Measurements from ENCODE around the gene TNFRSF14. TPM values are rescaled to one million over a fixed set of nuclear protein-coding genes. Genes with fewer than 3 reads are reported as not detected.

The TNFRSF14 gene
- total and polyA plus RNA-seq, 2 experiments from 2014 or later = 7.8 to 13.3 TPM

DNA sequence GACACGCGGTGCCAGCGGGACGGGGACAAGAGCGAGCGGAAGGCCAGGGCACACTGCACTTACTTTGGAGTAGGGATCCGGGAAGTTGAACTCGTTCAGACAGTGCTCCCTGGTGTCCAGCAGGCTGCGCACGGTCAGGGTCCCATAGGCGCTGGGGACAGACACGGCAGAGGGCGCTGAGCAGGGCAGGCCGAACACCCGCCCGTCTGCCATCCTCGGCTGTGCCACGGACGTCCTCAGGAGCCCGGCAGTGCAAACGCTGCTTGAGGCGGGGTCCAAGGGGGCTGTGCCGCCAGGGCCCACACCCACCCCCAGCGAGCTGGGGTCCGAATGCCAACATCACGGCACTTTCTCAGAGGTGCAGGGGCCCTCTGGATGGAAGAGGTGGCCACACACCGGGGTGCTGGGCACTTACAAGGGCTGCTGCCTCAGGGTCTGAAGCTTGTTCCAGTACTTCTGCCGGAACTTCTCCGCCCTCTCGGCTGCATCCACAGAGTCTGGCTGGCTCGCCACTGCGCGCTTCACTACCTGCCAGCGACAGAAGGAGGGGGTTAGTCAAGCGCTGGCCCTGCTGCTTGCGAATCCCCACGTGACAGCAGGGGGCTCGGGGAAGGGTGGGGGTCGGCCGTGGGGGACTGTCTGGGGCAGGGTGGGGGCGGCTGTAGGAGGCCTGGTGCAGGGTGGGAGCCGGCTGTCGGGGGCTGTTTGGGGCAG, 42.1 kb upstream of the TNFRSF14 start:
- Histone ChIP-seq H3K9me3 (ENCODE audit: low read depth) (no peaks in the 10 kb centered on the region), H3K27ac (no peak overlapping the region), H3K4me3 (no peak overlapping the region), H3F3A (ENCODE audit: insufficient read depth) (no peaks in the 10 kb centered on the region), H3K9me2 (ENCODE audit: insufficient read depth) (no peaks in the 10 kb centered on the region), H3K36me3 (ENCODE audit: low read depth) (no peaks in the 10 kb centered on the region; the same call in 1 of the 2 replicates), H3K9ac (no peak overlapping the region), H2AFZ (no peak overlapping the region), H3K4me2 (ENCODE audit: unreplicated experiment) (no peak overlapping the region), H3K27me3 (replicated peaks; ENCODE audit: insufficient read depth) (no peaks in the 10 kb centered on the region), H3K4me1 (ENCODE audit: insufficient read depth) (no peaks in the 10 kb centered on the region), H3K79me2 (ENCODE audit: insufficient read depth) (no peaks in the 10 kb centered on the region), H4K20me1 (ENCODE audit: insufficient read depth) (no peaks in the 10 kb centered on the region)
- 92 to 95% methylated on average over 41 to 43 of the region's 43 CpGs for WGBS, 2 experiments (ENCODE audit: low coverage in 1 of 2, low lambda C conversion rate in 2 of 2, missing lambda C conversion rate in 2 of 2)
- in situ Hi-C loops (cut with MboI) = loop anchor here (25.0 kb wide), 1 partner anchor 327 kb away; the partner anchor contains the start of gene FAAP20
- TF ChIP-seq EZH2 (IDR thresholded peaks at IDR 0.05; ENCODE audit: insufficient read depth, poor library complexity, severe bottlenecking) (no peak), EZH2phosphoT487 (IDR thresholded peaks at IDR 0.05; ENCODE audit: insufficient read depth, low read depth) (no peak)
- no peak for DNase-seq

DNA sequence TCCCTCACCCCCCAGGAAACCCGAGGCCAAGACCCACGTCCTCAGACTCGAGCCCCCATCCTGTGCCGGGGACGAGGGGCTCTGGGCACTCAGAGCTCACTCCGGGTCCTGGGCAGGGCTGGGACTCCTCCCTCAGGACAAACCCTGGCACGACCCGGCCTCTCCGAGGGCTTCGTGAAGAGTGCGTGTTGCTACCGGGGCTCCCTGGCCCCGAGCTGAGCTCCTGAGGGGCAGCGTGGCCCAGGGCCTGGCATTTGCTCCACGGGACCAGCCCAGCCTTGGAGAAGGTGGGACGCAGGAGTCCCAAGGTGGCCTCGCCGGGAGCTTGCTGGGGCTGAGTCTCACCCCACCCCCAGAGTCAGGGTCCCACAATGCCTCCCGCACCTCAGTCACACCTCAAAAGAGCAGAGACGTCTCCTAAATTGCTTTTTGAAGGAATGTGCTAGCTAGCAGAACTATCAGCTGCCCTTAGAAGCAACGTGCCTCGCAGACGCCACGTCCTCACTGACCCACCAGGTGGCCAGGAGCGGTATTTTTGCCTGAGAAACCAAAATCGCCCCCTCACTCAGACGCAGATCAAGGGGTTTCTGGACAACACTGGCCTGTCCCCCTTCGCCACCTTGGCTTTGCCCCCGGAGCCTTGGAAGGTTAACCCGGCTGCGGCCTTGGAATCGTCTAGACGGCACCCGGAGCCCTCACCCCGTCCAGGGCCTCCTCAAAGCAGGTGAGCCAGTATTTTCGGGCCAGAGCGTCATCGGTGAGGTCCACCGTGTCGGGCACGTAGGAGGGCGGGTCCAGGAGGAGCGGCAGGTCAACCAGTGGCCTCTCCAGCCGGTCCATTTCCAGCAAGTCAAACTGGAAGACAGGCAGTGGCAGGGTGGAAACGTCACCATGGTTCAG, 41.1 kb upstream of the TNFRSF14 start:
- no peak overlapping the region for H2AFZ ChIP-seq
- no peak overlapping the region for H3K9ac ChIP-seq
- no peak overlapping the region for H3K4me3 ChIP-seq
- DNase-seq = no peak
- no peaks in the 10 kb centered on the region for H3F3A ChIP-seq (ENCODE audit: insufficient read depth)
- WGBS, 2 experiments (ENCODE audit: low coverage in 1 of 2, low lambda C conversion rate in 2 of 2, missing lambda C conversion rate in 2 of 2) = 95 to 96% methylated on average over 38 to 45 of the region's 45 CpGs
- H3K4me1 ChIP-seq (ENCODE audit: insufficient read depth) = no peaks in the 10 kb centered on the region
- no peaks in the 10 kb centered on the region for H3K9me3 ChIP-seq (ENCODE audit: low read depth)
- H3K4me2 ChIP-seq (ENCODE audit: unreplicated experiment) = no peak overlapping the region
- H4K20me1 ChIP-seq (ENCODE audit: insufficient read depth) = no peaks in the 10 kb centered on the region
- no peaks in the 10 kb centered on the region for H3K27me3 ChIP-seq (replicated peaks; ENCODE audit: insufficient read depth)
- no peak overlapping the region for H3K27ac ChIP-seq
- in situ Hi-C loops (cut with MboI) = loop anchor here (25.0 kb wide), 1 partner anchor 328 kb away; the partner anchor contains the start of gene FAAP20
- H3K9me2 ChIP-seq (ENCODE audit: insufficient read depth) = no peaks in the 10 kb centered on the region
- H3K79me2 ChIP-seq (ENCODE audit: insufficient read depth) = no peaks in the 10 kb centered on the region
- TF ChIP-seq EZH2 (IDR thresholded peaks at IDR 0.05; ENCODE audit: insufficient read depth, poor library complexity, severe bottlenecking) (no peak), EZH2phosphoT487 (IDR thresholded peaks at IDR 0.05; ENCODE audit: insufficient read depth, low read depth) (no peak)
- H3K36me3 ChIP-seq (ENCODE audit: low read depth) = no peaks in the 10 kb centered on the region; the same call in 1 of the 2 replicates

DNA sequence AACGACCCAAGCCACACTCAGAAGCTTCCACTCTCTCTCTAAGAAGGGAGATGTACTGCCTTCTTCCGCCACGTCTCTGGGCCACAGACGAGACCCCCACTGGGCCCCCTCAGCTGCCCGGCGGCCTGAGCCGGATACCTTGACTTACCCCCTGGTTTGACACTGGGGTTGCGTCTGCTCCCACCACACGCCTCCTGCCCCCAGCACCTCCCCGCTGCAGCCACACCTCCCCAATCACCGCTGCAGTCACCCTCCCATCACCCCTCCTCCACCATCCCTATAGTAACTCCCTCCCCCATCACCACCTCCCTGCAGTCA, 40.4 kb upstream of the TNFRSF14 start:
- Histone ChIP-seq H3K4me1 (ENCODE audit: insufficient read depth) (no peaks in the 10 kb centered on the region), H3K27me3 (replicated peaks; ENCODE audit: insufficient read depth) (no peaks in the 10 kb centered on the region), H3K36me3 (ENCODE audit: low read depth) (no peaks in the 10 kb centered on the region; the same call in 1 of the 2 replicates), H2AFZ (no peak overlapping the region), H3F3A (ENCODE audit: insufficient read depth) (no peaks in the 10 kb centered on the region), H3K27ac (no peak overlapping the region), H3K79me2 (ENCODE audit: insufficient read depth) (0 out of 2 replicates have a peak, but pooled peaks cover 1% of the 10 kb centered on the region), H3K9me2 (ENCODE audit: insufficient read depth) (no peaks in the 10 kb centered on the region), H4K20me1 (ENCODE audit: insufficient read depth) (no peaks in the 10 kb centered on the region), H3K9me3 (ENCODE audit: low read depth) (no peaks in the 10 kb centered on the region), H3K4me2 (ENCODE audit: unreplicated experiment) (no peak overlapping the region), H3K9ac (no peak overlapping the region), H3K4me3 (no peak overlapping the region)
- DNase-seq = no peak
- 92 to 96% methylated on average over 4 to 11 of the region's 11 CpGs for WGBS, 2 experiments (ENCODE audit: low coverage in 1 of 2, low lambda C conversion rate in 2 of 2, missing lambda C conversion rate in 2 of 2)
- TF ChIP-seq EZH2 (IDR thresholded peaks at IDR 0.05; ENCODE audit: insufficient read depth, poor library complexity, severe bottlenecking) = no peak
- no peak for TF ChIP-seq EZH2phosphoT487 (IDR thresholded peaks at IDR 0.05; ENCODE audit: insufficient read depth, low read depth)
- in situ Hi-C loops (cut with MboI) = loop anchor here (25.0 kb wide), 1 partner anchor 328 kb away; the partner anchor contains the start of gene FAAP20

DNA sequence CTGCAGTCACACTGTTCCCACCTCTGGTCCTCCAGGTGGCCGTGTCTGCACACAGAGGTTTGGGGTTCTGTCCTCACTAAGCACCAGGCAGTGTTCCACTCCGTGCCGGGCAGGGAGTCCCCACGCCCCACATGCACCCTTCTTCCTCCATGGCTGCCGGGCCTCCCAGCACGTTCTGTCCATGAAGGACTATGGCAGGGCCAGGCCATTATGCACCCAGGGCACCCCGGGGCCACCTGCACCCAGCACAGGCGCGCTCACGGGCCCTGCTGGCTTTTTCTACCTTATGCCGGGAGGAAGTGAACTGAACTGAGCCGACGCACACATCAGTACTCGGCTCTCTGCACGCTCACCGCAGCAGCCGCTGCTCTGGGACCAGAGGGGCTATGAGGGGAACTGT, 40.0 kb upstream of the TNFRSF14 start:
- H3K79me2 ChIP-seq (ENCODE audit: insufficient read depth) = 0 out of 2 replicates have a peak, but pooled peaks cover 5% of the 10 kb centered on the region
- no peak overlapping the region for H3K9ac ChIP-seq
- no peaks in the 10 kb centered on the region for H3K9me3 ChIP-seq (ENCODE audit: low read depth)
- no peak for DNase-seq
- no peak overlapping the region for H3K4me2 ChIP-seq (ENCODE audit: unreplicated experiment)
- 93 to 96% methylated on average over 16 to 17 of the region's 17 CpGs for WGBS, 2 experiments (ENCODE audit: low coverage in 1 of 2, low lambda C conversion rate in 2 of 2, missing lambda C conversion rate in 2 of 2)
- no peaks in the 10 kb centered on the region for H3K27me3 ChIP-seq (replicated peaks; ENCODE audit: insufficient read depth)
- H3F3A ChIP-seq (ENCODE audit: insufficient read depth) = no peaks in the 10 kb centered on the region
- H3K27ac ChIP-seq = no peak overlapping the region
- H4K20me1 ChIP-seq (ENCODE audit: insufficient read depth) = no peaks in the 10 kb centered on the region
- no peak overlapping the region for H2AFZ ChIP-seq
- in situ Hi-C loops (cut with MboI) = loop anchor here (25.0 kb wide), 1 partner anchor 329 kb away; the partner anchor contains the start of gene FAAP20
- no peaks in the 10 kb centered on the region; the same call in 1 of the 2 replicates for H3K36me3 ChIP-seq (ENCODE audit: low read depth)
- TF ChIP-seq EZH2phosphoT487 (IDR thresholded peaks at IDR 0.05; ENCODE audit: insufficient read depth, low read depth) (no peak), EZH2 (IDR thresholded peaks at IDR 0.05; ENCODE audit: insufficient read depth, poor library complexity, severe bottlenecking) (no peak)
- no peak overlapping the region for H3K4me3 ChIP-seq
- H3K4me1 ChIP-seq (ENCODE audit: insufficient read depth) = no peaks in the 10 kb centered on the region
- no peaks in the 10 kb centered on the region for H3K9me2 ChIP-seq (ENCODE audit: insufficient read depth)
